Choroid plexus epithelial cell (primary cell): ENCODE data around the gene GPX7.

Experiments
- DNase-seq: peaks from one replicate; pipeline ENCODE4 v3.0.0-alpha.2; 2010; ENCODE audit warnings: low read depth
- H3K4me3 ChIP-seq: 2 replicates; pipeline ENCODE4 v1.5.1; 2011; ENCODE audit warnings: low read depth, mild to moderate bottlenecking, control low read depth, low read length, moderate library complexity
- CTCF ChIP-seq: conservative IDR thresholded peaks from 2 replicates; pipeline ENCODE4 v1.5.1; 2011; ENCODE audit warnings: low read depth, mild to moderate bottlenecking, control low read depth, inconsistent platforms, low read length, moderate library complexity

GPX7 gene

GRCh38 chr1:52627028-52627427 is 24.9 kb downstream of the GPX7 start:
- no peak overlapping the region for H3K4me3 ChIP-seq
- no peak for TF ChIP-seq CTCF
- DNase-seq = no peak

- TF ChIP-seq CTCF = no peak
- no peak overlapping the region for H3K4me3 ChIP-seq
- DNase-seq = no peak
Measured at GRCh38 chr1:52628614-52629324, 26.6 kb downstream of the GPX7 start.

- TF ChIP-seq CTCF = no peak
- H3K4me3 ChIP-seq = no peak overlapping the region
- DNase-seq = no peak
Measured at GRCh38 chr1:52629325-52629643, 27.1 kb downstream of the GPX7 start.

GRCh38 chr1:52629667-52630066 is 27.5 kb downstream of the GPX7 start:
- no peak for TF ChIP-seq CTCF
- DNase-seq = no peak
- no peak overlapping the region for H3K4me3 ChIP-seq

GRCh38 chr1:52631759-52632331 is 29.7 kb downstream of the GPX7 start:
- no peak for TF ChIP-seq CTCF
- no peak for DNase-seq

GRCh38 chr1:52632732-52633290 is 30.6 kb downstream of the GPX7 start, which contains the start of gene SHISAL2A:
Gene SHISAL2A (plus strand): TSS chr1:52633168. CDS start chr1:52633494, 326 bp downstream.
- no peak for DNase-seq
- TF ChIP-seq CTCF = no peak
- peak within 1 kb of the TSS; percentile 42 for H3K4me3 ChIP-seq

More at GRCh38 chr1:52631759-52632331, 29.7 kb downstream of the GPX7 start:
- no peak overlapping the region for H3K4me3 ChIP-seq

- DNase-seq = no peak
- TF ChIP-seq CTCF = no peak
- peak overlapping the region; percentile 42 for H3K4me3 ChIP-seq
Measured at GRCh38 chr1:52633291-52633754, 31.2 kb downstream of the GPX7 start.
